Rectal smooth muscle tissue (tissue), 1 donor: ENCODE data around the gene KCNQ5.
"Not testable (repeated sequence)": the region's sequence is repeated elsewhere in the genome, so short reads cannot be mapped to it uniquely, and the experiment has no call there.

Experiments
- H3K27ac ChIP-seq: one replicate; pipeline ENCODE4 v1.7.0; 2013; ENCODE audit warnings: low read depth, low read length, inconsistent platforms
- H3K27me3 ChIP-seq: one replicate; pipeline ENCODE4 v1.7.0; 2013; ENCODE audit warnings: low read length; ENCODE audit not compliant: control insufficient read depth, insufficient read depth
- H3K36me3 ChIP-seq: one replicate; pipeline ENCODE4 v1.7.0; 2013; ENCODE audit warnings: low read length; ENCODE audit not compliant: control insufficient read depth, insufficient read depth
- H3K4me1 ChIP-seq: one replicate; pipeline ENCODE4 v1.7.0; 2013; ENCODE audit warnings: low read length; ENCODE audit not compliant: control insufficient read depth, insufficient read depth
- H3K4me3 ChIP-seq: one replicate; pipeline ENCODE4 v1.7.0; 2013; ENCODE audit warnings: low read length
- H3K9ac ChIP-seq: one replicate; pipeline ENCODE4 v1.7.0; 2013; ENCODE audit warnings: low read length

The KCNQ5 gene

GRCh38 chr6:73174646-73175045 lies 552.8 kb downstream of the KCNQ5 start:
- no peak overlapping the region for H3K4me3 ChIP-seq
- H3K27ac ChIP-seq: no peak overlapping the region
- H3K9ac ChIP-seq: no peak overlapping the region
- no peaks in the 10 kb centered on the region for H3K36me3 ChIP-seq
- no peaks in the 10 kb centered on the region for H3K4me1 ChIP-seq
- no peaks in the 10 kb centered on the region for H3K27me3 ChIP-seq

- Histone ChIP-seq H3K4me3 (no peak overlapping the region), H3K9ac (no peak overlapping the region), H3K27me3 (no peaks in the 10 kb centered on the region), H3K27ac (no peak overlapping the region), H3K36me3 (no peaks in the 10 kb centered on the region), H3K4me1 (no peaks in the 10 kb centered on the region)
These were observed 554.2 kb downstream of the KCNQ5 start for GRCh38 chr6:73176057-73176456.

GRCh38 chr6:73177221-73177944 lies 555.5 kb downstream of the KCNQ5 start:
- no peak overlapping the region for H3K27ac ChIP-seq
- no peak overlapping the region for H3K4me3 ChIP-seq
- no peaks in the 10 kb centered on the region for H3K27me3 ChIP-seq
- no peak overlapping the region for H3K9ac ChIP-seq
- no peaks in the 10 kb centered on the region for H3K4me1 ChIP-seq
- H3K36me3 ChIP-seq: no peaks in the 10 kb centered on the region

GRCh38 chr6:73180076-73180738 lies 558.3 kb downstream of the KCNQ5 start:
- H3K27me3 ChIP-seq: no peaks in the 10 kb centered on the region
- H3K36me3 ChIP-seq: no peaks in the 10 kb centered on the region
- H3K9ac ChIP-seq: no peak overlapping the region
- no peak overlapping the region for H3K4me3 ChIP-seq
- no peak overlapping the region for H3K27ac ChIP-seq
- H3K4me1 ChIP-seq: no peaks in the 10 kb centered on the region

GRCh38 chr6:73180763-73181619 lies 559.1 kb downstream of the KCNQ5 start:
- H3K4me1 ChIP-seq: no peaks in the 10 kb centered on the region
- no peak overlapping the region for H3K9ac ChIP-seq
- peak overlapping the region; percentile 40 for H3K4me3 ChIP-seq
- H3K36me3 ChIP-seq: no peaks in the 10 kb centered on the region
- no peak overlapping the region for H3K27ac ChIP-seq
- H3K27me3 ChIP-seq: no peaks in the 10 kb centered on the region

GRCh38 chr6:73182021-73182607 lies 560.2 kb downstream of the KCNQ5 start:
- H3K4me1 ChIP-seq: no peaks in the 10 kb centered on the region
- H3K27ac ChIP-seq: no peak overlapping the region

GRCh38 chr6:73193302-73193701 lies 571.4 kb downstream of the KCNQ5 start:
- H3K9ac ChIP-seq, H3K4me3 ChIP-seq, H3K27me3 ChIP-seq, H3K27ac ChIP-seq, H3K36me3 ChIP-seq, H3K4me1 ChIP-seq: not testable (repeated sequence)

More at GRCh38 chr6:73182021-73182607, 560.2 kb downstream of the KCNQ5 start:
- Histone ChIP-seq H3K9ac (no peak overlapping the region), H3K36me3 (no peaks in the 10 kb centered on the region), H3K27me3 (no peaks in the 10 kb centered on the region), H3K4me3 (no peak overlapping the region)

- H3K9ac ChIP-seq: no peak overlapping the region
- H3K27me3 ChIP-seq: no peaks in the 10 kb centered on the region
- no peak overlapping the region for H3K4me3 ChIP-seq
- H3K27ac ChIP-seq: no peak overlapping the region
- no peaks in the 10 kb centered on the region for H3K36me3 ChIP-seq
- no peaks in the 10 kb centered on the region for H3K4me1 ChIP-seq
These were observed 572.9 kb downstream of the KCNQ5 start for GRCh38 chr6:73194744-73195143.

- Histone ChIP-seq H3K36me3 (no peaks in the 10 kb centered on the region), H3K27me3 (no peaks in the 10 kb centered on the region), H3K9ac (no peak overlapping the region), H3K27ac (no peak overlapping the region), H3K4me3 (no peak overlapping the region), H3K4me1 (no peaks in the 10 kb centered on the region)
These were observed 578.4 kb downstream of the KCNQ5 start for GRCh38 chr6:73200247-73200646.

- H3K36me3 ChIP-seq: no peaks in the 10 kb centered on the region
- H3K4me3 ChIP-seq: no peak overlapping the region
- no peak overlapping the region for H3K9ac ChIP-seq
- H3K4me1 ChIP-seq: no peaks in the 10 kb centered on the region
- no peak overlapping the region for H3K27ac ChIP-seq
- H3K27me3 ChIP-seq: no peaks in the 10 kb centered on the region
These were observed 578.9 kb downstream of the KCNQ5 start for GRCh38 chr6:73200735-73201134.

- no peak overlapping the region for H3K9ac ChIP-seq
- H3K4me3 ChIP-seq: no peak overlapping the region
- H3K36me3 ChIP-seq: no peaks in the 10 kb centered on the region
- no peaks in the 10 kb centered on the region for H3K27me3 ChIP-seq
- no peaks in the 10 kb centered on the region for H3K4me1 ChIP-seq
- no peak overlapping the region for H3K27ac ChIP-seq
These were observed 581.2 kb downstream of the KCNQ5 start for GRCh38 chr6:73203098-73203497.

- no peaks in the 10 kb centered on the region for H3K27me3 ChIP-seq
- H3K9ac ChIP-seq: no peak overlapping the region
- H3K4me1 ChIP-seq: no peaks in the 10 kb centered on the region
- no peak overlapping the region for H3K4me3 ChIP-seq
- H3K36me3 ChIP-seq: no peaks in the 10 kb centered on the region
- no peak overlapping the region for H3K27ac ChIP-seq
These were observed 582.4 kb downstream of the KCNQ5 start for GRCh38 chr6:73204252-73204651.
